Fibroblast of mammary gland (primary cell): ENCODE measurements around the gene ARTN.

ENCODE experiments used
- DNase-seq: peaks from one replicate; pipeline ENCODE4 v3.0.0-alpha.2; 2010; ENCODE audit warnings: low read depth
- H3K4me3 ChIP-seq: 2 replicates; pipeline ENCODE4 v1.5.1; 2011; ENCODE audit warnings: low read depth, mild to moderate bottlenecking, low read length, moderate library complexity; ENCODE audit not compliant: control insufficient read depth
- TF ChIP-seq, protein P1 (sequence below): conservative IDR thresholded peaks from 2 replicates; pipeline ENCODE4 v1.5.1; 2011; ENCODE audit warnings: low read depth, low read length, inconsistent platforms; ENCODE audit not compliant: control insufficient read depth, insufficient read depth

ARTN gene

DNA sequence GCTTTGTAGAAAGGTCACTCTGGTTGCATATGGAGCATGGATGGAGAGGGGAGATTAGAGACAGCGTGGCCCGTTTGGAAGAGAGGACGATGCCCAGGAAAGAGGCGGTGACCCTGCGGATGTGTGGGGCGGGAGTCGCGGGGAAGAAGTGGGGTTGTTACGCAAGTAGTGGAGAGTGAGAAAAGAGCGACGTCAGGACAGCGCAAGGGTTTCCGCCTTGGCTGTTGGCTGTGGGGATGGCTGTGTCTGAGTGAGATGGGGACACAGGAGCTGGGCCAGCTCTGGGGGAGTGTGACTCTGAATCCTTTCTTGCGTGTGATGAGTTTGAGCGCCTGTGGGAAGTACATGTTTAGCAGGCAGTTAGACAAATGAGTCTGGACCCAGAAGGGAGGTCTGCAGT, 49.2 kb downstream of the ARTN start:
- TF ChIP-seq, protein P1, sequence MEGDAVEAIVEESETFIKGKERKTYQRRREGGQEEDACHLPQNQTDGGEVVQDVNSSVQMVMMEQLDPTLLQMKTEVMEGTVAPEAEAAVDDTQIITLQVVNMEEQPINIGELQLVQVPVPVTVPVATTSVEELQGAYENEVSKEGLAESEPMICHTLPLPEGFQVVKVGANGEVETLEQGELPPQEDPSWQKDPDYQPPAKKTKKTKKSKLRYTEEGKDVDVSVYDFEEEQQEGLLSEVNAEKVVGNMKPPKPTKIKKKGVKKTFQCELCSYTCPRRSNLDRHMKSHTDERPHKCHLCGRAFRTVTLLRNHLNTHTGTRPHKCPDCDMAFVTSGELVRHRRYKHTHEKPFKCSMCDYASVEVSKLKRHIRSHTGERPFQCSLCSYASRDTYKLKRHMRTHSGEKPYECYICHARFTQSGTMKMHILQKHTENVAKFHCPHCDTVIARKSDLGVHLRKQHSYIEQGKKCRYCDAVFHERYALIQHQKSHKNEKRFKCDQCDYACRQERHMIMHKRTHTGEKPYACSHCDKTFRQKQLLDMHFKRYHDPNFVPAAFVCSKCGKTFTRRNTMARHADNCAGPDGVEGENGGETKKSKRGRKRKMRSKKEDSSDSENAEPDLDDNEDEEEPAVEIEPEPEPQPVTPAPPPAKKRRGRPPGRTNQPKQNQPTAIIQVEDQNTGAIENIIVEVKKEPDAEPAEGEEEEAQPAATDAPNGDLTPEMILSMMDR = no peak
- DNase-seq = peak; percentile 49
- H3K4me3 ChIP-seq = no peak overlapping the region

GRCh38 chr1:43983253-43983899, 49.8 kb downstream of the ARTN start:
- no peak overlapping the region for H3K4me3 ChIP-seq
- DNase-seq = no peak
- TF ChIP-seq, protein P1 = no peak

GRCh38 chr1:43984855-43985254, 51.3 kb downstream of the ARTN start:
- TF ChIP-seq, protein P1 = no peak
- no peak for DNase-seq
- H3K4me3 ChIP-seq = no peak overlapping the region

DNA sequence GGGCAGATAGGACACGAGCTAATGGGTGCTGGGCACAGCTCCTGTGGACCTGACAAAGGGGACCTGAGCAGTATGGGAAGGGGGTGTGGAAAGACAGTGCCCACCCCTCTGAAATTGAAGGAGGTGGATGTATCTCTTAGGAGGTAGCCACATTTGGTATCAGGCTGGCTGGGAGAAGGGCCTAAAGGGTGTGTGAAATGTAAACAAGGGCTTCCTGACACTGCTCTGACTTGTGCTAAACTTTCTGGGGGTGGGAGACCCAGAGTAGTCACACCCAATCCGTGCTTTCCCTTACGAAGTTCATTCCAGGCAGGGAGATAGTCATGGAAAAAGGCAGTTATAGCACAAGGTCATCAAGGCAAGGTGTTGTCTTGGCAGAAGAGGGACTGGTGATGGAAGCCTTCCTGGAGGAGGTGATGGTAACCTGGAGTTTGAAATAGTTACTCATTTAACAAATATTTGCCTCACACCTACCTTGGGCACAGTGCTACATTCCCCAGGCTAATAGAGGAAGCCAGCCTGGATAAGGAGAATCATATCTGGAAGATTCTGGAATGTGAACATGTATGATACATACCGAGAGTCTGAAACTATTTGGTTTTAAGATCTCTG, 52.5 kb downstream of the ARTN start:
- TF ChIP-seq, protein P1 = no peak
- no peak overlapping the region for H3K4me3 ChIP-seq
- DNase-seq = no peak

GRCh38 chr1:43986712-43987111, 53.1 kb downstream of the ARTN start:
- H3K4me3 ChIP-seq = no peak overlapping the region
- DNase-seq = no peak
- TF ChIP-seq, protein P1 = no peak
